OCI-LY1 (cell line): ENCODE results near the gene PCDHGA1.

Experiments used
- EZH2 ChIP-seq: fragments of 200-600 bp; sonication (generic), shearing (Covaris generic); IDR thresholded peaks from 2 replicates; pipeline ENCODE4 v1.8.0; 2017; ENCODE audit warnings: borderline replicate concordance, mixed run types, mild to moderate bottlenecking, antibody characterized with exemption, low read length, moderate library complexity, mixed read lengths
- TF ChIP-seq, protein P1 (sequence below): fragments of 200-600 bp; sonication (generic), shearing (Covaris generic); IDR thresholded peaks from 2 replicates; pipeline ENCODE4 v1.5.1; 2017; ENCODE audit warnings: mild to moderate bottlenecking, antibody characterized with exemption, low read length, moderate library complexity, mixed read lengths

DNA sequence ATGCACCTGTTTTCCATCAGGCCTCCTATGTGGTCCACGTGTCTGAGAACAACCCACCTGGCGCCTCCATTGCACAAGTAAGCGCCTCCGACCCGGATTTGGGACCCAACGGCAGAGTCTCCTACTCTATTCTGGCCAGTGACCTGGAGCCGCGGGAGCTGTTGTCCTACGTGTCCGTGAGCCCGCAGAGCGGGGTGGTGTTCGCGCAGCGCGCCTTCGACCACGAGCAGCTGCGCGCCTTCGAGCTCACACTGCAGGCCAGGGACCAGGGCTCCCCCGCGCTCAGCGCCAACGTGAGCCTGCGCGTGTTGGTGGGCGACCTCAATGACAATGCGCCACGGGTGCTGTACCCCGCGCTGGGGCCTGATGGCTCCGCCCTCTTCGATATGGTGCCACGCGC, 21.3 kb downstream of the PCDHGA1 start:
- TF ChIP-seq, protein P1, sequence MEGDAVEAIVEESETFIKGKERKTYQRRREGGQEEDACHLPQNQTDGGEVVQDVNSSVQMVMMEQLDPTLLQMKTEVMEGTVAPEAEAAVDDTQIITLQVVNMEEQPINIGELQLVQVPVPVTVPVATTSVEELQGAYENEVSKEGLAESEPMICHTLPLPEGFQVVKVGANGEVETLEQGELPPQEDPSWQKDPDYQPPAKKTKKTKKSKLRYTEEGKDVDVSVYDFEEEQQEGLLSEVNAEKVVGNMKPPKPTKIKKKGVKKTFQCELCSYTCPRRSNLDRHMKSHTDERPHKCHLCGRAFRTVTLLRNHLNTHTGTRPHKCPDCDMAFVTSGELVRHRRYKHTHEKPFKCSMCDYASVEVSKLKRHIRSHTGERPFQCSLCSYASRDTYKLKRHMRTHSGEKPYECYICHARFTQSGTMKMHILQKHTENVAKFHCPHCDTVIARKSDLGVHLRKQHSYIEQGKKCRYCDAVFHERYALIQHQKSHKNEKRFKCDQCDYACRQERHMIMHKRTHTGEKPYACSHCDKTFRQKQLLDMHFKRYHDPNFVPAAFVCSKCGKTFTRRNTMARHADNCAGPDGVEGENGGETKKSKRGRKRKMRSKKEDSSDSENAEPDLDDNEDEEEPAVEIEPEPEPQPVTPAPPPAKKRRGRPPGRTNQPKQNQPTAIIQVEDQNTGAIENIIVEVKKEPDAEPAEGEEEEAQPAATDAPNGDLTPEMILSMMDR, result no peak
- no peak for TF ChIP-seq EZH2
